BLaER1 treated with 17β-estradiol and CSF1 and Interleukin-3, amounts not matched to agents 10 nM and 100 nM (cell line): ENCODE results near the gene ADAMTSL4.
"Not testable (repeated sequence)": the region's sequence is repeated elsewhere in the genome, so short reads cannot be mapped to it uniquely, and the experiment has no call there.

Experiments
- H3K27ac ChIP-seq, 11 experiments: shearing (Covaris generic); formaldehyde crosslinking; 2 replicates each; pipeline ENCODE4 v1.8.1; 2022
- H3K27me3 ChIP-seq, 11 experiments: shearing (Covaris generic); formaldehyde crosslinking; 2 replicates each; pipeline ENCODE4 v1.8.1; 2022
- H3K36me3 ChIP-seq, 11 experiments: shearing (Covaris generic); formaldehyde crosslinking; 2 replicates each; pipeline ENCODE4 v1.8.1; 2022
- H3K4me1 ChIP-seq, 10 experiments: shearing (Covaris generic); formaldehyde crosslinking; 2 replicates each; pipeline ENCODE4 v1.8.1; 2022
- H3K4me2 ChIP-seq, 11 experiments: shearing (Covaris generic); formaldehyde crosslinking; 2 replicates each; pipeline ENCODE4 v1.8.1; 2022
- H3K4me3 ChIP-seq, 10 experiments: shearing (Covaris generic); formaldehyde crosslinking; 2 replicates each; pipeline ENCODE4 v1.8.1; 2022
- H3K9ac ChIP-seq, 11 experiments: shearing (Covaris generic); formaldehyde crosslinking; 2 replicates each; pipeline ENCODE4 v1.8.1; 2022
- H3K9me3 ChIP-seq, 11 experiments: shearing (Covaris generic); formaldehyde crosslinking; replicated peaks in 1 of 11; 2 replicates each; pipeline ENCODE4 v1.8.1; 2022
- H4K20me1 ChIP-seq, 11 experiments: shearing (Covaris generic); formaldehyde crosslinking; 2 replicates each; pipeline ENCODE4 v1.8.1; 2022
- Cebpa-rat ChIP-seq, 11 experiments: shearing (Covaris generic); IDR thresholded peaks; 2 replicates each; pipeline ENCODE4 v1.8.1; 2022

ADAMTSL4 gene

GRCh38 chr1:150560576-150561253, 11.5 kb downstream of the ADAMTSL4 start:
- Histone ChIP-seq H3K4me2 (peak overlapping the region; percentile 92 to 100 (median 99)), H4K20me1 (peaks cover 0 to 96% (median 40%) of the 10 kb centered on the region in 11 experiments; a peak in 14 of 22 replicates), H3K27me3 (no peaks in the 10 kb centered on the region), H3K36me3 (peaks cover 0 to 47% (median 9%) of the 10 kb centered on the region in 11 experiments; a peak in 13 of 22 replicates), H3K27ac (peak overlapping the region; percentile 82 to 100 (median 91)), H3K4me1 (peaks cover 64 to 87% (median 70%) of the 10 kb centered on the region in 10 experiments), H3K9me3 (no peaks in the 10 kb centered on the region), H3K9ac (peak overlapping the region; percentile 80 to 95 (median 86)), H3K4me3 (peak overlapping the region; percentile 44 to 73 (median 62))
- no peak for TF ChIP-seq Cebpa-rat (IDR thresholded peaks at IDR 0.05)

DNA sequence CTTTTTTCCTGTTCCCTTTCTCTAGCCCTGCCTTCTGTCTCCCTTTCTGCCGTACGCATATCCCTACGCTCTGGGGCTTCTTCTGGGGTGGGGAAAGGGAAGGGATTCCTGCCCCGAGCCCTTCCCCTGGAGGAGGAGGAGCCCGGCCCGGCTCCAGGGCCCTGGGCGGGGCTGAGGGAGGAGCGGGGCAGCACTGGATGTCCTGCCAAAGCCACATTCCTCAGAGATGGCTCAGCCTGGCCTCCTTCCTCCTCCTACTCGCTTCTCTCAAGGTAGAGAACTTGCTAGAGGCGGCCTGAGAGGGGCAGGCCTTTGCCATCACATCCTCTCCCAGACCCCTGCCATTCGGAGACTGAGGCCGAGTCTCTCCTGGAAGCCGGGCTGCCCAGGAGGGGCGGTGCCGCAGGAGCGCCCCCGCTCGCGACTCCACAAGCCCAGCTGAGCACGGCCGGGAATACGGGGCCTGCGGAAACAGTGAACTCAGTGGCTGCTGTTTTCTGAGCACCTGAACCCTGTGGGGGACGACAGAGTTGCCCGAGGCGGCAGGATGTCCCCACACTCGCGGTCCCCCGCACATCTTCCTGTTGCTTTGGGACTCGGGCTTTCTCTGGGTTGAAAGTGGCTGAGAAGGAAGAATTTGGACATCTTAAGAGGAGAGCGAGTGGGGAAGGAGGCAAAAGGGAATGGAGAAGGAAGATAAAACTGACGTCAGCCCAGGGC, 12.2 kb downstream of the ADAMTSL4 start:
- Histone ChIP-seq H3K36me3 (peaks cover 0 to 40% (median 7%) of the 10 kb centered on the region in 11 experiments; a peak in 12 of 22 replicates), H3K4me3 (peak overlapping the region; percentile 44 to 73 (median 62)), H3K9ac (peak overlapping the region; percentile 80 to 95 (median 86)), H3K4me1 (peaks cover 71 to 87% (median 76%) of the 10 kb centered on the region in 10 experiments), H3K9me3 (no peaks in the 10 kb centered on the region), H3K27me3 (no peaks in the 10 kb centered on the region), H3K27ac (peak overlapping the region; percentile 82 to 100 (median 91)), H3K4me2 (peak overlapping the region; percentile 92 to 100 (median 99)), H4K20me1 (peaks cover 0 to 96% (median 36%) of the 10 kb centered on the region in 11 experiments; a peak in 16 of 22 replicates)
- no peak for TF ChIP-seq Cebpa-rat (IDR thresholded peaks at IDR 0.05)

- no peaks in the 10 kb centered on the region for H3K27me3 ChIP-seq
- peaks cover 0 to 99% (median 39%) of the 10 kb centered on the region in 11 experiments; a peak in 17 of 22 replicates for H4K20me1 ChIP-seq
- H3K4me1 ChIP-seq: peaks cover 77 to 89% (median 82%) of the 10 kb centered on the region in 10 experiments
- H3K4me2 ChIP-seq: peak overlapping the region; percentile 92 to 100 (median 99)
- H3K4me3 ChIP-seq: peak overlapping the region; percentile 44 to 73 (median 62)
- H3K9me3 ChIP-seq: no peaks in the 10 kb centered on the region
- H3K9ac ChIP-seq: peak overlapping the region; percentile 80 to 95 (median 86)
- H3K27ac ChIP-seq: peak overlapping the region; percentile 82 to 100 (median 91)
- no peak for TF ChIP-seq Cebpa-rat (IDR thresholded peaks at IDR 0.05)
- H3K36me3 ChIP-seq: peaks cover 0 to 34% (median 7%) of the 10 kb centered on the region in 11 experiments; a peak in 12 of 22 replicates
Measured at GRCh38 chr1:150561974-150562445, 12.8 kb downstream of the ADAMTSL4 start.

DNA sequence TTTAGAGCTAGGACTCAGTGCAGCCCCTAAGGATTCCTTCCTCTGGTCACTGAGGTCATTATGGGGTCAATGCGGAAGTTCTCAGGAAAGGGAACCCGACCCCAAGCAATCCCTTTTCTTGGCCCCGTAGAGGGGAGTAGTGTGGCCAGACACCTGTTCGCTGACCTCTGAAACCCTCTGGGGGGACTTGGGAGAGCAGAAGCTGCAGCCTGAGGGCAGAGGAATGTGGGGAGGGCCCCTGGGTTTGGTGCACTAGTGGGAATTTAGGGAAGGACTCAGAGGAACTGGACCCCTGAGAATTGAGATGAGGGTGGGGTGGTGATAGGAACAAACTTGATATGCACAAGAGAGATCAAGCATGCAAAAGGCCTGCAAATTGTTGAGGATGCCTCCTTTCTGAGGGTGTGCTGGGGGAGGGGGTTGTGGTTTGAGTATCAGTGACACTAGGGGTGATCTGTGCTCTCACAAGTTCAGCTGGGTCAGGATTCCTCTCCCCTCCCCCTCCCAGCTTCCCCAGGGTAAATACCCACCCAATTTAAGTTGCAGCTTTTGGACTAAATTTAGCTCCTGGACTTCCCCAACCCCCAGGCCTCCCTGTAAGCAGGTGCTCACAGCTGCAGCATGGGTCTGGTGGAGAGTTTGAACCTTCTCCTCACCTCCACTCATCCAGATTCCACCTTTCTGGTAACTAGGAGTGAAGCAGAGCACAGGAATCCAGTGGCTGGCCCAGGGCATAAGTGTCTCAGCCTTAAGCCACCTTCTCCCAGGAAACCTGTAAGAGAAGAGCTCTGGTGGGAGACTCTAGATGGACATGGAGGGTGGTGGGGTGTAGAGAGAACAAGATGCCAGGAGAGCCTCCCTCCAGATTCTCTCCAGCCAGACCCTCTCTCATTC, 13.5 kb downstream of the ADAMTSL4 start:
- H3K4me2 ChIP-seq: peak overlapping the region; percentile 92 to 100 (median 99)
- H3K27me3 ChIP-seq: no peaks in the 10 kb centered on the region
- peaks cover 84 to 95% (median 88%) of the 10 kb centered on the region in 10 experiments for H3K4me1 ChIP-seq
- H3K4me3 ChIP-seq: peak overlapping the region; percentile 44 to 73 (median 62)
- peaks cover 3 to 99% (median 43%) of the 10 kb centered on the region in 11 experiments; a peak in 19 of 22 replicates for H4K20me1 ChIP-seq
- no peak for TF ChIP-seq Cebpa-rat (IDR thresholded peaks at IDR 0.05)
- H3K9ac ChIP-seq: peak overlapping the region; percentile 80 to 95 (median 86)
- no peaks in the 10 kb centered on the region for H3K9me3 ChIP-seq
- H3K27ac ChIP-seq: peak overlapping the region; percentile 82 to 100 (median 91)
- H3K36me3 ChIP-seq: peaks cover 0 to 27% (median 7%) of the 10 kb centered on the region in 11 experiments; a peak in 12 of 22 replicates

DNA sequence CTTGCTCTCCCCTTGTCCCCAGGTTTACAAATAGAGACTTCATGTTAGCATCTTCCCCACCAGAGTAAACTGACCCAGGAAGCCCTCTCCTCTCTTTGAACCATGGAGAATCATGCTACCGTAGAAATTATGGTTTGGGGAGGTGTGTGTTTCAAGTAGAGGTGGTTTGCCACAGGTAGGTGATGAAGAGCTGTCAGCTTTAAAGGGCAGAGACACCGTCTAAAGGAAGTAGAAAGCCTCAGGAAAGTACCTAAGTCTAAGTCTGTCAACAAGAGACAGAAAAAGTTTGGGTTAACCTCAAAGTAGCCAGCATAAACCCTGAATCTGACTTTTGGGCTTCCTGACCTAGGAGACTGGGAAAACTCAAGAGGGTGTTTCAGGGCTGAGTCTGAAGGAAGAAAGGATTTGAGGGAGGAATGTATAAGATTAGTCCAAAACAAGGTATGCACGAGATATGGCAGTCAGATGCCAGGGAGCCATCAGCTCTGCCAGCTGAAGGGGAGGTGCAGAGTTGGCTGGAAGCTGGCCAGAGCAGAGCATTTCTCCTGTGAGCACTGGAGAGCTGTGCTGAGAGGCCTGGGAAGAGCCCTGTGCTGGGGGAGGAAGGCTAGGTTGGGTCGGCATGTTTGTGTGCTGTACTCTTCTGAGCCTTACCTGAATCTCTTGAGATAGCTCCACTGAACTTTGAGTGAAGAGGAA, 14.3 kb downstream of the ADAMTSL4 start:
- Histone ChIP-seq H3K4me1 (peaks cover 88 to 97% (median 94%) of the 10 kb centered on the region in 10 experiments), H3K36me3 (peaks cover 0 to 19% (median 7%) of the 10 kb centered on the region in 11 experiments; a peak in 11 of 22 replicates), H3K9ac (peak overlapping the region; percentile 80 to 95 (median 86)), H3K27ac (peak overlapping the region; percentile 82 to 100 (median 91)), H3K9me3 (no peaks in the 10 kb centered on the region), H3K4me2 (peak overlapping the region; percentile 92 to 100 (median 99)), H4K20me1 (peaks cover 9 to 99% (median 43%) of the 10 kb centered on the region in 11 experiments; a peak in 21 of 22 replicates), H3K27me3 (no peaks in the 10 kb centered on the region), H3K4me3 (peak overlapping the region; percentile 44 to 73 (median 62); a peak in 11 of 20 replicates)
- no peak for TF ChIP-seq Cebpa-rat (IDR thresholded peaks at IDR 0.05)

GRCh38 chr1:150564051-150564991, 15.1 kb downstream of the ADAMTSL4 start:
- Histone ChIP-seq H3K9me3 (no peaks in the 10 kb centered on the region), H3K4me1 (peaks cover 88 to 100% (median 95%) of the 10 kb centered on the region in 10 experiments), H3K4me3 (peak overlapping the region in 6 of 10 experiments; percentile 24 to 63 (median 32); a peak in 6 of 20 replicates), H3K4me2 (peak overlapping the region; percentile 92 to 100 (median 99)), H3K9ac (peak overlapping the region; percentile 80 to 95 (median 86)), H4K20me1 (peaks cover 16 to 99% (median 43%) of the 10 kb centered on the region in 11 experiments; a peak in 21 of 22 replicates), H3K27me3 (no peaks in the 10 kb centered on the region), H3K27ac (peak overlapping the region; percentile 82 to 100 (median 91)), H3K36me3 (peaks cover 0 to 11% (median 4%) of the 10 kb centered on the region in 11 experiments; a peak in 10 of 22 replicates)
- no peak for TF ChIP-seq Cebpa-rat (IDR thresholded peaks at IDR 0.05)

GRCh38 chr1:150565240-150565991, 16.2 kb downstream of the ADAMTSL4 start:
- Histone ChIP-seq H3K4me2 (peak overlapping the region; percentile 92 to 100 (median 99)), H3K4me1 (peaks cover 88 to 100% (median 95%) of the 10 kb centered on the region in 10 experiments), H3K9ac (peak overlapping the region in 10 of 11 experiments; percentile 22 to 95 (median 88); a peak in 15 of 22 replicates), H4K20me1 (peaks cover 26 to 99% (median 43%) of the 10 kb centered on the region in 11 experiments; a peak in 21 of 22 replicates), H3K36me3 (peaks cover 0 to 19% (median 10%) of the 10 kb centered on the region in 11 experiments; a peak in 12 of 22 replicates), H3K27ac (peak overlapping the region; percentile 33 to 100 (median 91); a peak in 20 of 22 replicates)
- H3K4me3 ChIP-seq, H3K27me3 ChIP-seq, H3K9me3 ChIP-seq: not testable (repeated sequence)
